SK-N-MC (cell line): ENCODE results near the gene FAM50B.

ENCODE experiments used
- EZH2 ChIP-seq: fragments of 200-600 bp; sonication (generic); IDR thresholded peaks from one replicate; pipeline ENCODE4 v1.6.1; 2017; ENCODE audit warnings: antibody characterized with exemption
- FOXP2 ChIP-seq: optimal IDR thresholded peaks from 2 replicates; pipeline ENCODE3; 2011; ENCODE audit warnings: mild to moderate bottlenecking, moderate library complexity; ENCODE audit not compliant: insufficient read depth; ENCODE audit errors: extremely low read length, control extremely low read depth
- POLR2AphosphoS5 ChIP-seq: IDR thresholded peaks from 2 replicates; pipeline ENCODE4 v1.6.1; 2012; ENCODE audit warnings: mild to moderate bottlenecking, low read depth, low read length, borderline replicate concordance

GRCh38 chr6:3857468-3858456 lies 8.6 kb downstream of the FAM50B start:
- TF ChIP-seq POLR2AphosphoS5 (no peak), EZH2 (no peak), FOXP2 (no peak)
